IMR-90 (cell line): Measurements from ENCODE around the gene CTNNA2. TPM values are rescaled to one million over a fixed set of nuclear protein-coding genes. Genes with fewer than 3 reads are reported as not detected.

Source experiments
- ATAC-seq: fragments of 200-7000 bp; cut with Tn5 transposase; 2 replicates; pipeline ENCODE4 v1.9.1; 2020; ENCODE audit warnings: low read depth, mild to moderate bottlenecking, moderate library complexity
- BruUV-seq: library from RNA; stranded (reverse); fragments of 400-500 nt; replicated peaks from 2 replicates; lab custom pipeline; 2021; lab: Mats Ljungman, UMichigan
- CTCF ChIA-PET: fragments of 300-600 bp; formaldehyde crosslinking; extraction: SDS; loops from one replicate; lab custom pipeline; 2021; ENCODE audit warnings: antibody characterized with exemption; lab: Yijun Ruan, JAX
- POLR2A ChIA-PET: fragments of 300-600 bp; sonication (Branson Sonifier 250); formaldehyde crosslinking; loops from one replicate; lab custom pipeline; 2022; ENCODE audit warnings: antibody characterized with exemption; ENCODE audit not compliant: unreplicated experiment; lab: Charles Lee
- DNase-seq: peaks from one replicate; pipeline ENCODE4 v3.0.0; 2013
- H2AFZ ChIP-seq: replicated peaks from 2 replicates; pipeline ENCODE3; 2013; ENCODE audit warnings: low read length, mild to moderate bottlenecking; ENCODE audit not compliant: poor library complexity
- H2AK5ac ChIP-seq: 2 replicates; pipeline ENCODE4 v1.6.1; 2013; ENCODE audit warnings: low read depth, low read length, inconsistent platforms
- H2AK9ac ChIP-seq: replicated peaks from 2 replicates; pipeline ENCODE3; 2013; ENCODE audit warnings: mild to moderate bottlenecking, low read depth, low read length, moderate library complexity; ENCODE audit not compliant: poor library complexity
- H2BK120ac ChIP-seq: 2 replicates; pipeline ENCODE4 v1.6.1; 2013; ENCODE audit warnings: low read depth, low read length, inconsistent platforms
- H2BK15ac ChIP-seq: 3 replicates; pipeline ENCODE4 v1.6.1; 2013; ENCODE audit warnings: low read depth, low read length, inconsistent platforms
- H2BK20ac ChIP-seq: 2 replicates; pipeline ENCODE4 v1.6.1; 2013; ENCODE audit warnings: low read depth, mild to moderate bottlenecking, inconsistent platforms, low read length, moderate library complexity
- H2BK5ac ChIP-seq: 2 replicates; pipeline ENCODE4 v1.6.1; 2013; ENCODE audit warnings: mild to moderate bottlenecking, low read depth, low read length, inconsistent platforms; ENCODE audit not compliant: poor library complexity, severe bottlenecking
- H3K14ac ChIP-seq: replicated peaks from 2 replicates; pipeline ENCODE4 v1.6.1; 2013; ENCODE audit warnings: low read depth, low read length, inconsistent platforms
- H3K18ac ChIP-seq: 2 replicates; pipeline ENCODE4 v1.6.1; 2013; ENCODE audit warnings: low read depth, low read length, control low read depth
- H3K23ac ChIP-seq: 2 replicates; pipeline ENCODE4 v1.6.1; 2013; ENCODE audit warnings: low read depth, low read length, inconsistent platforms
- H3K27ac ChIP-seq: 2 replicates; pipeline ENCODE4 v1.5.1; 2013; ENCODE audit warnings: mild to moderate bottlenecking, control low read depth, low read length; ENCODE audit not compliant: insufficient read depth
- H3K27me3 ChIP-seq: 2 replicates; pipeline ENCODE4 v1.6.1; 2013; ENCODE audit warnings: low read length; ENCODE audit not compliant: control insufficient read depth, insufficient read depth
- H3K36me3 ChIP-seq: 2 replicates; pipeline ENCODE4 v1.6.1; 2013; ENCODE audit warnings: low read length, mixed read lengths; ENCODE audit not compliant: control insufficient read depth, insufficient read depth
- H3K4ac ChIP-seq: 2 replicates; pipeline ENCODE4 v1.6.1; 2013; ENCODE audit warnings: low read depth, low read length, inconsistent platforms
- H3K4me1 ChIP-seq: 2 replicates; pipeline ENCODE4 v1.6.1; 2013; ENCODE audit warnings: low read length, mixed read lengths; ENCODE audit not compliant: control insufficient read depth, insufficient read depth
- H3K4me2 ChIP-seq: 2 replicates; pipeline ENCODE4 v1.6.1; 2013; ENCODE audit warnings: low read depth, mild to moderate bottlenecking, control low read depth, low read length, moderate library complexity
- H3K4me3 ChIP-seq: 2 replicates; pipeline ENCODE4 v1.5.1; 2013; ENCODE audit warnings: low read depth, mild to moderate bottlenecking, control low read depth, low read length, moderate library complexity; ENCODE audit not compliant: insufficient read depth
- H3K56ac ChIP-seq: 2 replicates; pipeline ENCODE4 v1.6.1; 2013; ENCODE audit warnings: low read length, inconsistent platforms; ENCODE audit not compliant: insufficient read depth; ENCODE audit errors: extremely low read depth
- H3K79me1 ChIP-seq, 2 experiments: 2 replicates each; pipeline ENCODE4 v1.6.1; 2013; ENCODE audit warnings: low read length in 2 of 2, inconsistent platforms in 1 of 2, low read depth in 1 of 2
- H3K9ac ChIP-seq: 2 replicates; pipeline ENCODE4 v1.6.1; 2013; ENCODE audit warnings: low read depth, low read length, control low read depth
- H3K9me1 ChIP-seq: 2 replicates; pipeline ENCODE4 v1.6.1; 2013; ENCODE audit warnings: low read length, inconsistent platforms; ENCODE audit not compliant: insufficient read depth
- H3K9me3 ChIP-seq: 2 replicates; pipeline ENCODE4 v1.6.1; 2013; ENCODE audit warnings: low read length; ENCODE audit not compliant: control insufficient read depth, insufficient read depth
- H4K20me1 ChIP-seq: 2 replicates; pipeline ENCODE4 v1.6.1; 2013; ENCODE audit warnings: low read length, inconsistent platforms; ENCODE audit not compliant: insufficient read depth
- H4K5ac ChIP-seq: 2 replicates; pipeline ENCODE4 v1.6.1; 2013; ENCODE audit warnings: mild to moderate bottlenecking, low read depth, low read length, control low read depth
- H4K8ac ChIP-seq, 2 experiments: 2 replicates each; pipeline ENCODE4 v1.6.1; 2013; ENCODE audit warnings: low read depth in 2 of 2, low read length in 2 of 2, control low read depth in 1 of 2, inconsistent platforms in 1 of 2
- H4K91ac ChIP-seq: 2 replicates; pipeline ENCODE4 v1.6.1; 2013; ENCODE audit warnings: low read depth, low read length, inconsistent platforms; ENCODE audit not compliant: insufficient read depth
- BHLHE40 ChIP-seq: fragments of 150-350 bp; IDR thresholded peaks from 2 replicates; pipeline ENCODE4 v1.6.1; 2016; ENCODE audit warnings: mild to moderate bottlenecking, low read depth, low read length
- CEBPB ChIP-seq: IDR thresholded peaks from 2 replicates; pipeline ENCODE4 v1.6.1; 2012; ENCODE audit warnings: low read depth, low read length, improper control_type of control experiment
- CHD1 ChIP-seq: IDR thresholded peaks from 2 replicates; pipeline ENCODE4 v1.6.1; 2012; ENCODE audit warnings: low read depth, low read length, improper control_type of control experiment
- FOS ChIP-seq: fragments of 150-350 bp; IDR thresholded peaks from 2 replicates; pipeline ENCODE4 v1.6.1; 2016; ENCODE audit warnings: low read depth, low read length
- MAFK ChIP-seq: IDR thresholded peaks from 2 replicates; pipeline ENCODE4 v1.6.1; 2012; ENCODE audit warnings: low read depth, low read length, improper control_type of control experiment
- MAZ ChIP-seq: IDR thresholded peaks from 2 replicates; pipeline ENCODE4 v1.6.1; 2012; ENCODE audit warnings: low read depth, mild to moderate bottlenecking, low read length, improper control_type of control experiment, moderate library complexity, borderline replicate concordance
- MXI1 ChIP-seq: IDR thresholded peaks from 2 replicates; pipeline ENCODE4 v1.6.1; 2012; ENCODE audit warnings: low read depth, mild to moderate bottlenecking, low read length, moderate library complexity, borderline replicate concordance
- NFE2L2 ChIP-seq: fragments of 150-350 bp; IDR thresholded peaks from 2 replicates; pipeline ENCODE4 v1.6.1; 2016; ENCODE audit warnings: low read depth, mild to moderate bottlenecking, low read length
- POLR2A ChIP-seq: IDR thresholded peaks from 2 replicates; pipeline ENCODE4 v1.6.1; 2012; ENCODE audit warnings: mild to moderate bottlenecking, low read depth, low read length
- RAD21 ChIP-seq: IDR thresholded peaks from 2 replicates; pipeline ENCODE4 v1.6.1; 2012; ENCODE audit warnings: low read length, improper control_type of control experiment
- RCOR1 ChIP-seq: IDR thresholded peaks from 2 replicates; pipeline ENCODE4 v1.6.1; 2012; ENCODE audit warnings: mild to moderate bottlenecking, low read length, improper control_type of control experiment; ENCODE audit not compliant: insufficient replicate concordance
- RFX5 ChIP-seq: IDR thresholded peaks from 2 replicates; pipeline ENCODE4 v1.8.0; 2012; ENCODE audit warnings: low read depth, mild to moderate bottlenecking, low read length, moderate library complexity
- SMC3 ChIP-seq: fragments of 150-350 bp; IDR thresholded peaks from 2 replicates; pipeline ENCODE4 v1.6.1; 2016; ENCODE audit warnings: low read depth, mild to moderate bottlenecking, antibody characterized with exemption, low read length, moderate library complexity
- WGBS, 2 experiments: methylation state at CpG; one replicate each; pipeline versions ENCODE4 v1.1.5 to v1.1.7; 2013; ENCODE audit warnings: missing lambda C conversion rate in 2 of 2; ENCODE audit not compliant: insufficient read length in 1 of 2; ENCODE audit errors: extremely low coverage in 2 of 2; 5-methylcytosine and 5-hydroxymethylcytosine counted together
- dilution Hi-C: fragments of 300-500 bp; cut with HindIII; formaldehyde crosslinking; loops from one replicate; pipeline ENCODE4 v1.14.3; 2018; ENCODE audit warnings: low sequenced_read_pairs; ENCODE audit not compliant: unreplicated experiment
- in situ Hi-C: fragments of 300-500 bp; cut with MboI; formaldehyde crosslinking; loops from 3 replicates; pipeline ENCODE4 v1.14.3; 2019; ENCODE audit warnings: low sequenced_read_pairs, inconsistent platforms, mixed read lengths
- intact Hi-C: fragments of 100-400 bp; cut with micrococcal nuclease; formaldehyde crosslinking; loops from 2 replicates; pipeline ENCODE4 v1.10.0; 2022
- polyA plus RNA-seq, 3 experiments: library from polyadenylated mRNA; depleted of rRNA; stranded (reverse); fragments of >200 nt; gene quantifications; 2 replicates each; pipeline ENCODE4 v1.2.3, GENCODE V29; 2012; ENCODE audit warnings: low replicate concordance in 1 of 3
- total RNA-seq: library from RNA; depleted of rRNA; stranded (reverse); fragments of >200 nt; gene quantifications from 2 replicates; pipeline ENCODE4 v1.2.3, GENCODE V29; 2012
- TF ChIP-seq, protein P1 (sequence below): fragments of 150-350 bp; IDR thresholded peaks from 2 replicates; pipeline ENCODE4 v1.6.1; 2017; ENCODE audit warnings: mild to moderate bottlenecking, antibody characterized with exemption, low read length, low read depth
- TF ChIP-seq, protein P2 (sequence below): fragments of 150-350 bp; IDR thresholded peaks from 2 replicates; pipeline ENCODE4 v1.6.1; 2016; ENCODE audit warnings: low read depth, mild to moderate bottlenecking, low read length, moderate library complexity, borderline replicate concordance
- TF ChIP-seq, protein P3 (sequence below): conservative IDR thresholded peaks from 2 replicates; pipeline ENCODE4 v1.5.1; 2012; ENCODE audit warnings: mild to moderate bottlenecking, low read depth, low read length, improper control_type of control experiment

The CTNNA2 gene
- total and polyA plus RNA-seq, 2 of the 4 experiments (the other 2 are of a cell fraction), result not detected

DNA sequence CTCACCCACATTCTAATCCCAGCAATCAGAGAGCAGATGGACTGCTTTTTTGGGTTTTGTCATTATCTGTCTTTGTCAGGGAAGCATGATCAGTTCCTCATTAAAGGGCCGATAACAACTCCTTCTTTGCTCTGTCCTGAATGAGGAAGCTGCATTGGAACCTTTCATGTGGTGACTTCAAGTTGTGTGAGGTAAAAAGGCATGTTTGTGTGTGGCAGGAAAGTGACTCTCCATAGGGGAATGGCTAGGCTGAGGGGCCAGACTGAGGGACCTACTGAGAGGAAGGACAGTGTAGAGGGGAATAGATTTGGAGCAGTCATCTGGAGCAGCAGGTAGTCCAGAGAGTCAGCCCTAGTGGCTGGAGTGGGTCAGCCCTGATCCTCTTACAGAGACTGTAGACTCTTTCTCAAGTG is 815.3 kb downstream of the CTNNA2 start:
- dilution Hi-C loops, result no loop called here

More for the DNA sequence above, 815.3 kb downstream of the CTNNA2 start:
- Histone ChIP-seq H3K14ac (no peak overlapping the region), H3K18ac (no peak overlapping the region), H3K4me3 (no peak overlapping the region), H3K56ac (no peak overlapping the region), H3K23ac (no peak overlapping the region), H3K4ac (no peak overlapping the region), H3K4me1 (no peaks in the 10 kb centered on the region), H4K20me1 (no peaks in the 10 kb centered on the region), H4K5ac (no peak overlapping the region), H3K4me2 (no peak overlapping the region), H3K9me3 (no peaks in the 10 kb centered on the region), H2AK5ac (no peak overlapping the region), H3K79me1 (no peaks in the 10 kb centered on the region), H4K8ac (no peak overlapping the region), H2BK120ac (no peak overlapping the region), H2AK9ac (no peak overlapping the region), H2BK5ac (no peak overlapping the region), H2BK20ac (no peak overlapping the region), H2BK15ac (no peak overlapping the region), H2AFZ (no peak overlapping the region), H4K91ac (no peak overlapping the region), H3K27me3 (peaks cover 2% of the 10 kb centered on the region; the same call in 1 of the 2 replicates), H3K9me1 (no peaks in the 10 kb centered on the region), H3K36me3 (no peaks in the 10 kb centered on the region), H3K9ac (no peak overlapping the region), H3K27ac (no peak overlapping the region)
- ChIA-PET CTCF (no interaction called here), POLR2A (no interaction called here)
- no TSS peak for BruUV-seq
- intact Hi-C loops, result loop anchor here (10.0 kb wide), 1 partner anchor 393 kb away; no protein-coding TSS in a partner anchor
- DNase-seq, result no peak
- no CpG with 5 or more reads among the region's 1 CpG for WGBS, 2 experiments
- ATAC-seq, result no peak
- in situ Hi-C loops, result loop anchor here (10.0 kb wide), 1 partner anchor 177 kb away; no protein-coding TSS in a partner anchor
- TF ChIP-seq SMC3 (no peak), RCOR1 (no peak), MAFK (no peak), MXI1 (no peak), POLR2A (no peak), CEBPB (no peak), RAD21 (no peak), MAZ (no peak), CHD1 (no peak), FOS (no peak), NFE2L2 (no peak), RFX5 (no peak), BHLHE40 (no peak)
- TF ChIP-seq, protein P1, sequence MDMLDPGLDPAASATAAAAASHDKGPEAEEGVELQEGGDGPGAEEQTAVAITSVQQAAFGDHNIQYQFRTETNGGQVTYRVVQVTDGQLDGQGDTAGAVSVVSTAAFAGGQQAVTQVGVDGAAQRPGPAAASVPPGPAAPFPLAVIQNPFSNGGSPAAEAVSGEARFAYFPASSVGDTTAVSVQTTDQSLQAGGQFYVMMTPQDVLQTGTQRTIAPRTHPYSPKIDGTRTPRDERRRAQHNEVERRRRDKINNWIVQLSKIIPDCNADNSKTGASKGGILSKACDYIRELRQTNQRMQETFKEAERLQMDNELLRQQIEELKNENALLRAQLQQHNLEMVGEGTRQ, result no peak
- TF ChIP-seq, protein P2, sequence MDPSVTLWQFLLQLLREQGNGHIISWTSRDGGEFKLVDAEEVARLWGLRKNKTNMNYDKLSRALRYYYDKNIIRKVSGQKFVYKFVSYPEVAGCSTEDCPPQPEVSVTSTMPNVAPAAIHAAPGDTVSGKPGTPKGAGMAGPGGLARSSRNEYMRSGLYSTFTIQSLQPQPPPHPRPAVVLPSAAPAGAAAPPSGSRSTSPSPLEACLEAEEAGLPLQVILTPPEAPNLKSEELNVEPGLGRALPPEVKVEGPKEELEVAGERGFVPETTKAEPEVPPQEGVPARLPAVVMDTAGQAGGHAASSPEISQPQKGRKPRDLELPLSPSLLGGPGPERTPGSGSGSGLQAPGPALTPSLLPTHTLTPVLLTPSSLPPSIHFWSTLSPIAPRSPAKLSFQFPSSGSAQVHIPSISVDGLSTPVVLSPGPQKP, result no peak
- TF ChIP-seq, protein P3, sequence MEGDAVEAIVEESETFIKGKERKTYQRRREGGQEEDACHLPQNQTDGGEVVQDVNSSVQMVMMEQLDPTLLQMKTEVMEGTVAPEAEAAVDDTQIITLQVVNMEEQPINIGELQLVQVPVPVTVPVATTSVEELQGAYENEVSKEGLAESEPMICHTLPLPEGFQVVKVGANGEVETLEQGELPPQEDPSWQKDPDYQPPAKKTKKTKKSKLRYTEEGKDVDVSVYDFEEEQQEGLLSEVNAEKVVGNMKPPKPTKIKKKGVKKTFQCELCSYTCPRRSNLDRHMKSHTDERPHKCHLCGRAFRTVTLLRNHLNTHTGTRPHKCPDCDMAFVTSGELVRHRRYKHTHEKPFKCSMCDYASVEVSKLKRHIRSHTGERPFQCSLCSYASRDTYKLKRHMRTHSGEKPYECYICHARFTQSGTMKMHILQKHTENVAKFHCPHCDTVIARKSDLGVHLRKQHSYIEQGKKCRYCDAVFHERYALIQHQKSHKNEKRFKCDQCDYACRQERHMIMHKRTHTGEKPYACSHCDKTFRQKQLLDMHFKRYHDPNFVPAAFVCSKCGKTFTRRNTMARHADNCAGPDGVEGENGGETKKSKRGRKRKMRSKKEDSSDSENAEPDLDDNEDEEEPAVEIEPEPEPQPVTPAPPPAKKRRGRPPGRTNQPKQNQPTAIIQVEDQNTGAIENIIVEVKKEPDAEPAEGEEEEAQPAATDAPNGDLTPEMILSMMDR, result no peak
